ENCODE data around the gene FAM120A.
A peak's percentile ranks its signal among the peaks of the same experiment; 100 is the strongest.

FAM120A gene

DNA sequence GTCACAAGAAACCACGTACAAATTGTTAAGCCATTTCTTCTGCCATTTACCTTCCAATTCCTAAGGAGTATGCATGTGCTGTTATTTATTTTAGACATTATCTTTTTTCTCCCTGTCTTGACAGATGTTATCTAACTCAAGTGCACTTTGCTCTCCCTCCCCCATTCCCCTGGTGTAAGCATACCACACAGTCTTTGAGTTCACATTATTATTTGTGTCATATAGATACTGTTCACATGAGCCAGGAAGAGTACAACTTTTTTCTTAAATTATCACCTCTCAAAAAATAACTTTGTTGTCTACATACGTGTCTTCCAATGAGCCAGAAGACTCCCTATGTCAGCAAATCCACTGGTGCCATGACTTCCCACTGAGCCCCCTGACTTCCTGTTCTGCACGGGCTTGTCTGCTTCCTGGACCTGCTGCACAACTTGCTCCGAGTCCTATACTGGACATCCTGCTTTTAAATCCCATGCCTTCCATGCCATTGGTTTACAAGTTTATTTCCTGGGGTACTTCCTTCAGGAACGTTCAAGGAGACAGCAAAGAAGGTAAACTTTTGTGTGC lies 19.9 kb upstream of the FAM120A start:
- intact Hi-C loops (cut with DNase I; ENCODE audit: low total_unique reads) = no loop called here
- H3K27me3 ChIP-seq = no peaks in the 10 kb centered on the region
- TF ChIP-seq, protein P1, sequence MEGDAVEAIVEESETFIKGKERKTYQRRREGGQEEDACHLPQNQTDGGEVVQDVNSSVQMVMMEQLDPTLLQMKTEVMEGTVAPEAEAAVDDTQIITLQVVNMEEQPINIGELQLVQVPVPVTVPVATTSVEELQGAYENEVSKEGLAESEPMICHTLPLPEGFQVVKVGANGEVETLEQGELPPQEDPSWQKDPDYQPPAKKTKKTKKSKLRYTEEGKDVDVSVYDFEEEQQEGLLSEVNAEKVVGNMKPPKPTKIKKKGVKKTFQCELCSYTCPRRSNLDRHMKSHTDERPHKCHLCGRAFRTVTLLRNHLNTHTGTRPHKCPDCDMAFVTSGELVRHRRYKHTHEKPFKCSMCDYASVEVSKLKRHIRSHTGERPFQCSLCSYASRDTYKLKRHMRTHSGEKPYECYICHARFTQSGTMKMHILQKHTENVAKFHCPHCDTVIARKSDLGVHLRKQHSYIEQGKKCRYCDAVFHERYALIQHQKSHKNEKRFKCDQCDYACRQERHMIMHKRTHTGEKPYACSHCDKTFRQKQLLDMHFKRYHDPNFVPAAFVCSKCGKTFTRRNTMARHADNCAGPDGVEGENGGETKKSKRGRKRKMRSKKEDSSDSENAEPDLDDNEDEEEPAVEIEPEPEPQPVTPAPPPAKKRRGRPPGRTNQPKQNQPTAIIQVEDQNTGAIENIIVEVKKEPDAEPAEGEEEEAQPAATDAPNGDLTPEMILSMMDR (IDR thresholded peaks at IDR 0.05) = no peak
- DNase-seq = peak in 1 of 2 donors; percentile 28
- no peak overlapping the region for H3K4me3 ChIP-seq
- no peak overlapping the region for H3K27ac ChIP-seq
- no peaks in the 10 kb centered on the region for H3K4me1 ChIP-seq
- H3K36me3 ChIP-seq = no peaks in the 10 kb centered on the region
- peaks cover 0 to 2% (median 0%) of the 10 kb centered on the region in 3 donors for H3K9me3 ChIP-seq

DNA sequence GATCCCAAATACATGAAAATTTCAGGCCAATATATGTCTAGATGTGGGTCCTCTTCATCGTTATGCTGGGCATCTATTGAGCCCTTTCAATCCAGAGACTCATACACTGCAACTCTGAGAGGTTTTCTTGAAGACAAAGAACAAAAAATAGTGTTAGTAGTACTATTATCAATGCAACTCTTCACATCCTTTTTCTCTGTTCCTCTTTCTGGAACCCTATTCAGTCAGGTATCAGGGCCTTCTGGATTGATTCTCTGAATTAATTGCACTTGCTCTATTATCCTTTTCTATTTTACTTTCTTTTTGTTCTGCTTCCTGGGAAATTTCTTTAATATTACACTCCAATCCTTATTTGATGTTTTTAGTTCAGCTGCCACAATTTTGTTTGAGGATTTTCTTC lies 18.5 kb upstream of the FAM120A start:
- H3K36me3 ChIP-seq = no peaks in the 10 kb centered on the region

GRCh38 chr9:93434056-93434455 lies 17.4 kb upstream of the FAM120A start:
- Histone ChIP-seq H3K36me3 (no peaks in the 10 kb centered on the region), H3K27ac (no peak overlapping the region), H3K9me3 (no peaks in the 10 kb centered on the region), H3K4me1 (no peaks in the 10 kb centered on the region), H3K4me3 (no peak overlapping the region), H3K27me3 (no peaks in the 10 kb centered on the region)
- no peak for DNase-seq
- intact Hi-C loops (cut with DNase I; ENCODE audit: low total_unique reads) = no loop called here
- TF ChIP-seq, protein P1 (IDR thresholded peaks at IDR 0.05) = no peak

More for the DNA sequence above, 18.5 kb upstream of the FAM120A start:
- no peaks in the 10 kb centered on the region for H3K27me3 ChIP-seq
- no peak overlapping the region for H3K27ac ChIP-seq
- H3K4me3 ChIP-seq = no peak overlapping the region
- no peak for DNase-seq
- H3K4me1 ChIP-seq = no peaks in the 10 kb centered on the region
- no peaks in the 10 kb centered on the region for H3K9me3 ChIP-seq
- intact Hi-C loops (cut with DNase I; ENCODE audit: low total_unique reads) = no loop called here
- TF ChIP-seq, protein P1 (IDR thresholded peaks at IDR 0.05) = no peak

DNA sequence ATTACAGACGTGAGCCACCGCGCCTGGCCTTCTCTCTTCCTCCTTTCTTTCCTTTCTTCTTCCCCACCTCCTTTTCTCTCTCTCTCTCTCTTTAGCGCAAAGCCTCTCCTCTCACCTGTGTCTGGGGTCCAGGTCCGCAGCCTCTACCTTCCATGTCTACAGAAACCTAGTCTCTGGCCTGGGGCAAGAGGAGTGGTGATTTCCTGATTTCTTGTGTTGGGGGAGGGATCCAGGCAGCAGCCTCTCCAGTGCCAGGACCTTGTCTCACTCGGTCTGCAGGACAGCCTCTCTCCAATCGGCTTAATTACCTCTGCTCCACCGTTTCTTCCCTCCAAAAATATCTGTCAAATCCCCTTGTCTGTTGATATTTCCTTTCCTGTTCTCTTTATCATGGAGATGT lies 16.1 kb upstream of the FAM120A start:
- no peaks in the 10 kb centered on the region for H3K9me3 ChIP-seq
- no peaks in the 10 kb centered on the region for H3K4me1 ChIP-seq
- no peak overlapping the region for H3K4me3 ChIP-seq
- intact Hi-C loops (cut with DNase I; ENCODE audit: low total_unique reads) = no loop called here
- H3K27me3 ChIP-seq = no peaks in the 10 kb centered on the region
- H3K27ac ChIP-seq = no peak overlapping the region
- H3K36me3 ChIP-seq = no peaks in the 10 kb centered on the region
- TF ChIP-seq, protein P1 (IDR thresholded peaks at IDR 0.05) = no peak
- no peak for DNase-seq

DNA sequence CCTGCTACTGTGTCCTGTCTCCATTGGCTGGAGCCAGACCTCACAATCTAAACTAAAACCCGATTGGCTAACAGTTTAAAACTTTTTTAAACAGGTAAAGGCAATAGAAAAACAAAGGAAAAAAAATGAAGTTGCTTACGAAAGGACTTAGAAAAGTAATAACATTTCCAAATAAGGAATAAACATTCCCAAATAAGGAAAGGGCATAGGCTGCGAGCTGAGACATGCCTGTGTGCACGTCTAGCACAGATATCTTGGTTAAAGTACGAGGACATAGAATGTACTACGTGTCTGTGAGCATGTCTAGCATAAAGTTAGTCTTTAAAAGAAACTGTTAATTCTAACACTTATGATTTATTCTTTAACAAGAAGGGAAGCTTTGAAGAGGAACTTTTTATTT lies 15.3 kb upstream of the FAM120A start:
- Histone ChIP-seq H3K9me3 (no peaks in the 10 kb centered on the region), H3K36me3 (no peaks in the 10 kb centered on the region), H3K27me3 (no peaks in the 10 kb centered on the region), H3K4me1 (no peaks in the 10 kb centered on the region), H3K4me3 (no peak overlapping the region), H3K27ac (no peak overlapping the region)
- TF ChIP-seq, protein P1 (IDR thresholded peaks at IDR 0.05) = no peak
- no peak for DNase-seq
- intact Hi-C loops (cut with DNase I; ENCODE audit: low total_unique reads) = no loop called here
